Measurements from ENCODE around the gene KRT36.

The KRT36 gene

DNA sequence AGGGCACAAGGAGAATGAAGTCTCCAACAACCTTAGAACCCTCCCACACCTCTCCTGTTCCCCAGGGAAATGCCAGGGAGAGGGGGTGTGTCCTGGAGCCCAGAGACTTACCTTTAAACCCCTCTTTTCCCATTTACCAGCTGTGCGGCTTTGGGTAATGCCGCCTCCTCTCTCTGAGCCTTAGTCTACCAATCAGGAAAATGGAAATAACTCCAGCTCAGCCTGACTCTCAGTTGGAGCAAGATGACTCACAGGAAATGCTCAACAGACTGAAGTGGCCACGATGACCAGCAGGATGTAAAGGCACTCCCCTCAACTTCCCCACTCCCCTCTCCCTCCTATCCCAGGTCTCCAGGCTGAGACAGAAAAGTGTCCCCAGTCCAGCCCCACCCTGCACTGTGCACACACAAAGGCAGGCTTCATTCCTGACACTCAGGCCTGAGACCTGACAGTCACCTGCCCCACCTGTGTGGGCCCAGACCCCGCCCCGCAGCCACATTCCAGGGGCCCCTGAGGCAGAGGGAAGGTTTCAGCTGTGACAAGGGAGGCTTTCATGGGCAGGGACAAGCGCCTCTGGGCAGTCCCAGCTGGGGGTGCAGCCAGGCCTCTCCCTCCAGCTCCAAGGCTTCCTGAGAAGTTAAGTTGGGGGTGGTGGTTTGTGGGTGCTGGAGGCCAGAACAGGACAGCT is 32.0 kb upstream of the KRT36 start:
- no peak for DNase-seq

DNA sequence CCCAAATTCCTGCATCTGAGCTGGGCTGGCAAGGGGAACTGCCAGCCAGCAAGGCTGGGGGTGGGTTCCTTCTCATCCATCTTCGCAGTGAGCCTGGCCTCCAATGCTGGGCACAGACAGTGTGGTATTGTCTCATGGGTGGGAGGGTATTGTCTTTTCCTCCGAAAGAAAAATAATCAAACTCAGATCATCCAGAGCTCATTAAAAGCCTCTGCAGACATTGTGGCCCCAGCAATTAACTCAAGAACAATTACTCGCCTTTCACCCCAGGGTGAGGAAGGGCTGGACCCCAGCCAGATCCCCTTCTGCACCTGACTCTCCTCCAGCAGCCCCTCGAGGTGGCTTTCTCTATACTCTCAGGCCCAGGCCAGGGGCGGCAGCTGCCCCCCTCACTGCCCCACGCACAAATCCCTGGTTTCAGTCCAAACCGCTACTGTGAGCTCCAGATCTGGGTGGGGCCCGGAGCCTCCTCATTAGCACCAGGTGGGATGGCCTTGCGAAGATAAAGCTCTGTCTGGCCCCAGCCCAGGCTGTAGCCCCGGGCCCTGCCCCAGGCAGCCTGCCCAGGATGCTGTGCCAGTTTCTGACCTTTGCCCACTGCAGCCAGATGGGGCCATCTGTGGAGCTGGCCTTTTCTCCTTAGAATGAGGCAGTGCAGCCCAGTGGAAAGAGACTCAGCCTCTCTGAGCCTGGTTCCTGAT is 31.3 kb upstream of the KRT36 start:
- no peak for DNase-seq

DNA sequence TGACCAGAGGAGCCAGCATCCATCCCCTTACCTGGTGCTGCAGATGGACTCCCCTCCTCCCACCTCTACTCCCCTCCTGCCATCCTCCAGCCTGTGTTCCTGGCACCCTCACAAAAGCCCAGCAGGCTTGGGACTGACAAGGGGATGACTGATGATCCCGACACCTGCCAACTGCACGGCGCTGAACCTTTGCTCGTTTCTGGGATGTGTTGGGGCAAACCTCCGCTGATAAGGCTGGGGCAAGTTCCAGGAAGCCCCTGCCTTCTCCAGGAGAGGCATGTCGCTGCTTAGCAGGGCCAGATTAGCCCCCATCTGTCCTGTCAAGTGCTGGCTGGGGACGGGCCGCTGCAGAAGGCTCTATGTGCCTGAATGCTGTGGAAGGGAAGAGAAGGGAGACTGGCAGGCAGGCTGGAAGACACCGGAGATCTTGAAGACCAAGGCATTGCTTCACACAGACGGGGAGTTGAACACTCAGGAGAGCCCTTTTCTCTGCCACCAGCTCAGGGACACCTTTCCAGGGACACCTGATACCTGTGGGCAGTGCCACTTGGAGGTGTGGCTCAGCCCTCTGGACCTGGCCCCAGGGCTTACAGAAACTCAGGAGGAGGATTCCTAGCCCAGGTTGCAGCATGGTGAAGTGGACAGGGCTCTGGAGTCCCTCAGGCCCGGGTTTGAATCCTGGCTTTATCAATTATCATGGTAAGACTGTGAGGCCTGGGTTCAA is 30.0 kb upstream of the KRT36 start:
- no peak for DNase-seq

DNA sequence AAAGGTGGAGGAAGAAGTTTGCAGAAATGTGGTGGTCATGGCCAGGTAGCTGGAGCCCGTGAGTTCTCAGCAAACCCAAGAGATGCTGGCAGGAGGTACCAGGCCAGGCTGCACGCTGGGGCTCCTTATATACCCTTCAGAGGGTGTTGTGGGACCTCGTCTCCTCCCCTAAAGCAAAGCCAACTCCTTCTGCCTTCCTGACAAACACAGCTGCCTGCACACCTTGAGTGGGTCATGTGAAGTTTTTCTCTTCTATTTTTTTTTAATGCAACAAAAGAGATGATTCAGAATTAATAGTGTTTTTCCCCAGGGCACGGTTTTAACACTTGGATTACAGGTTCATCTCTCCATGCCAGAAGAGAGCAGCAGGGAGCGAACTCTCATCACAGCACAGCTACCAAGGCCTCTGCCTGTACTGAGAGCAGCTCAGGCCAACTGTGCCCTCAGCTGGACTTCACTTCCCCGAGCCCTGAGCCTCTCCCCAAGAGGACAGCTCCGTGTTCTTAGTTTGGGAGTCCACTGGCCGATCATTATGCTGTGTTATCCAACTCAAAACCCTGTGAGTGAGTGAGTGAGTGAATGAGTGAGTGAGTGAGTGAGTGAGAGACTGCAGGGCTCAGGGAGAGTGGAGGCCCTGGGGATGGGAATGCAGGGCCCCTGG is 29.2 kb upstream of the KRT36 start, which contains the start of gene KRT15:
KRT15 (minus strand) TSS at position 102 of the 661 bp plus-strand sequence; CDS start at position 39, 63 bp downstream.
- no peak for DNase-seq

DNA sequence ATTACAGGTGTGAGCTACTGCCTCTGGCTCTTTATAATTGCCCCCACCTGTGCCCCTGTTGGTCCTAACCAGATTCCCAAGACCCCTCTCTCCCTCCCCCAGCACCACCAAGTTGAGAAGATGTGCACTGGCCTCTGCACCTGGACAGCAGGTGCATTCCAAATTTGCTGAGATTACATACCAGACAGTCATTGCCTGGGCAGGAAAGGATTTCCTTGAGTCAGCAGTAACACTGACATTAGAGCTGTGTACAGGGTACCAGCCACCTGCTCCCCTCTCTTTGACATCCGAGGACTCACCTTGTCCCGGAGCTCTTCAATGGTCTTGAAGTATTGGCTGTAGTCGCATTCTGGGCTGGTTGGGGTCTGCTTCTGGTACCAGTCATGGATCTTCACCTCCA is 28.3 kb upstream of the KRT36 start:
- DNase-seq, result no peak

GRCh38 chr17:41516830-41517283 is 27.1 kb upstream of the KRT36 start:
- no peak for DNase-seq

DNA sequence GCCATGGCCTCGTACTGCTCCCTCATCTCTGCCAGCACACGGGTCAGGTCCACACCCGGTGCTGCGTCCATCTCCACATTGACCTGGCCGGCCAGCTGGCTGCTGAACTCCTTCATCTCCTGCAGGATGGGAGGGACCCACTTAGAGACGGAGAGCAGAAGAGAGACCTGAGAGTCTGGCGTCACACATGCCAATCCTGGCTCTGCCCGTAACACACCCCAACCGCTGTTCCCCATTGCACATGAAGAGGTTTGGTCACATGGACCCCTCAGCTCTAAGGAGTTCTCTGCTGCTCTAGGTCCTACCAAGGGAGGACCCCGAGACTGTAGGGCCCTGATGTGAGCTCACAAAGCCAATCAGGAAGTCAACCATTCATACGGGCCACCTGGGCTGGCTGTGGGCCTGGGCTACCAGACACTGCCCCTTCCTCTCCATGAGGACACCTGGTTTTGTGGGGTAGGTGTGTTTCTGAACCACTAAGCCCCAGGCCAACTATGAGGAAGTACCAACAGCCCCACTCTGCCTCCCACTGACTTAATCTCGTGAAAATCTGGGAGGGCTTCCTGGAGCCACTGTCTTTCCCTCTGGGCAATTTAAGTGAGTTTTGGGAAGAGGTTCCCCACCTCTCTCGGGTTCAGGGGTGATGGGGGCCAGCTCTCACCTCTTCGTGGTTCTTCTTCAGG is 26.6 kb upstream of the KRT36 start:
- DNase-seq, result no peak

GRCh38 chr17:41513168-41513547 is 23.4 kb upstream of the KRT36 start:
- no peak for DNase-seq

- DNase-seq, result no peak
These were observed 22.9 kb upstream of the KRT36 start for GRCh38 chr17:41512546-41513167.

DNA sequence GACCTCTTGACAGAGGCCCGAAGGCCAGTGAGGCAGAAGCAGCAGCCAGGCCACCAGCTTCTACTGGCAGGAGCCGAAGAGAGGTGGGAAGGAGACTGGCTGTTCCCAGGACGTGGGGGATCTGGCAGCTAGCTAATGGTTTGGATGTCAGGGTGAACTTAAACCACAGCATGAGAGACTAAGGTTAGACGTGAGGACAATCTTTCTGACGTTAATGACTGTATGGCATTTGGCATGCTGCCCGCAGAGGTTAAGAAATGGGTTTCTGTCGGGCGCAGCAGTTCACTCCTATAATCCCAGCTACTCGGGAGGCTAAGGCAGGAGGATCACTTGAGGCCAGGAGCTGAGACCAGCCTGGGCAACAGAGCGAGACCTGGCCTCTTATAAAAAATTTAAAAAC is 22.0 kb upstream of the KRT36 start:
- no peak for DNase-seq

GRCh38 chr17:41511116-41511515 is 21.4 kb upstream of the KRT36 start:
- no peak for DNase-seq

DNA sequence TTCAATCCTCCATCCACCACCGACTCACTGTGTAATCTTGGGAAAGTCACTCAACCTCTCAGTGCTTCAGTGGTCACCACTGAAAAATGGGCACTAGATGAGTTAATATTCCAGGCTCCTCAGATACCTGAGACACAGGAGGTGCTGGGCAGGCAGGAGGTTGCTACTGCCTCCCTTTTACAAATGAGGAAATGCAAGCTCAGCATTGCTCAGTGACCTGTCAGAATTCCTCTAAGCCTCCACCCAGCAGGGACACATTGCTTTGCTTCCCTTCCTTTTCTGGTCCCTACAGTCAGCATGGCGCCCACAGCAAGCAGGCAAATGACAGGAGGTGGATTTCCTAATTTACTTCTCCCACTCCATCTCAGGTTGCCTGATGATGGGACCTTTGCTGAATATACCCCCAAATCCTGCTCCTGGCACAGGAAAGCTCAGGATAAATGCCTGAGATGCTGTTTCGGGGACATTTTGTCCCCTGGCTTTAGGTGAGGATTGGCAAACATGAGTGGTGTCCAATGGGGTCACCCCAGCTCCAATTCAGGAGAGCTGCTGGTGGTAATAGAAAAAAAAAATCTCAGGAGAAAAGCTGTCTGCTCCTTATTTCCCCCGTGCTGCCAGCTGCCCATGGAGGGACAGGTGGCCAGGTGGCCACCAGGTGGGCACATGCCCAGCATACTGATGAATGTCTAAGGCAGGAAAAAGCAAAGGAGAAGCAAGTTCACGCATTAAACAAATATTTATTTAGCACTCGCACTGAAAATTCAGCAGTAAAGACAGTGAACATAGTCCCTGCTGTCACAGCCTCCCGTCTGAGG is 20.7 kb upstream of the KRT36 start:
- no peak for DNase-seq

DNA sequence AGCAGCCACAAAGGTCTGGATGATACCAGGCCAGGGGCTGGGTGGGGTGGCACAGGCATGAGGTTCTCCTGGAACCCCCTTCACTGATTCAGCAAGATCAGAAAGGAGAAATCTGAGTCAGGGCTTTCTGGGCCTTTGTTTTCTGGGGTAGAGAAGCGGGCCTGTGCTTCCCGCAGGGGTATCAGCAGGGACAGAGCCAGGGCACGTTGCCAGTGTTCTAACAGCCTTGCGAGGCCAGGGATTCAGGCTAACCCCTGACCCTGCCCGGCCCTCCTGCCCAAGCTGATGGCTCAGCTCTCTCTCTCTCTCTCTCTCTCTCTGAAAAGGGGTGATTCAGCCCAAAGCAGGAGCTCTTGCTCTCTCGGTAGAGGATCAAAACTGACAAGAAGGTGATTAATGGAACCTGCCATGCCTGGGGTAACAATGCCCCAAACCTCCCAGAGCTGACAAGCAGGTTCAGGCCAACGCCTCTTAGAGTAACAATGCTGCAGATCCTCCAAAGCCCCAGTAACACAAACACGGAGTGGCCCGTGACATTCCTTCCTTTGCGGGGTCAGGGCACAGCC is 17.7 kb upstream of the KRT36 start:
- DNase-seq, result no peak

DNA sequence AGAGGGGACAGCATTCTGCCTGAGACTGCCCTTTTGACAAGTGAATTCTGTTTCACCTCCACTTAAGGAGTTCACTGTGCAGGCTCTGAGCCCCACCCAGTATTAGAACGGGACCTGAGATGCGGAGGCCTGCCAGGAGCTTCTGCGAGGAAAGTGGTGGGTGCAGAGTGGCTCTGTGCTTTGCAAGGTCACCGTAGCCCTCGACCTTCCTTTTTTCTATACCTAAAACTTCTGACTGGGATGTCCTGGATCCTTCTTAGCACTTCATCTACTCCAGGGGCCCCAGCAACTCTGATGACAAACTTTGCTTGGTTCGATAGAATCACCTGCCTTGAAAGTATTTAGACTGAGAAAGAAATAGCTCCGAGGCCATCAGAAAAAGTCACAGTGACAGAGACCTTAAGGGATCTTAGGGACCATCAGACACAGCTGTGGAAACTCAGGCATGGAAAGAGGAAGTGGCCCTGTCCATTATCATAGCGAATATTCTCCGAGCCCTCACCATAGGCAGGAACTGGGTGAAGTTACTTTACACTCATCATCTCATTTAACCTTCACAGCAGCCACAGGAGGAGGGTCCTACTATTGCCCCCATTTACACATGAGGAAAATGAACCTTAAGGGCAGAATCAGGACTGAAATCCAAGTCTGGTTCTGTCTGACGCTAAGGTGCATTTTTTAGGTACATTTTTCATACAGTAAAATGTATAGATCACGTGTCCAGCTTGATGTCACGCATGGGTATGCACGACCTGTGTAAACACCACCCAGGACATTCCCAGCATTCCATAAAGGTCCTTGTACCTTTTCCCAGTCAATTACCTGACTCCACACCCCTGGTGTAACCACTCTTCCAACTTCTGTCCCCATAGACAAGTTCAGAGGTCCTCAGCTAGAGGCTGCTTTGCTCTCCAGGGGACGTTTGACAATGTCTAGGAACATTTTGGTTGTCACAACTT is 16.4 kb upstream of the KRT36 start:
- DNase-seq, result no peak

GRCh38 chr17:41505007-41505808 is 15.5 kb upstream of the KRT36 start, which contains the start of gene KRT13:
Gene KRT13 (minus strand): TSS chr17:41505612. CDS start chr17:41505550, 62 bp downstream.
- no peak for DNase-seq

- DNase-seq, result no peak
These were observed 14.7 kb upstream of the KRT36 start for GRCh38 chr17:41504246-41504977.

GRCh38 chr17:41503202-41503601 is 13.5 kb upstream of the KRT36 start:
- DNase-seq, result no peak

All from activated CD4-positive, alpha-beta T cell treated with anti-CD3 and anti-CD28 coated beads, Interleukin-2, amount 50 U/mL, for 16 hours (primary cell).